GM23338 (cell line): ENCODE measurements around the gene APOL5.

ENCODE experiments used
- CTCF ChIP-seq, 2 experiments: fragments of 200-600 bp in 1 of 2; sonication (generic) in 1 of 2; conservative IDR thresholded peaks; 2 replicates each; pipeline versions ENCODE4 v1.5.1 to v1.6.1; 2016 to 2017; ENCODE audit warnings: antibody characterized with exemption in 2 of 2, low read depth in 2 of 2, mild to moderate bottlenecking in 2 of 2, moderate library complexity in 1 of 2
- POLR2AphosphoS5 ChIP-seq: IDR thresholded peaks from 2 replicates; pipeline ENCODE4 v1.6.1; 2016; ENCODE audit warnings: antibody characterized with exemption, low read depth

- TF ChIP-seq CTCF (conservative IDR thresholded peaks at IDR 0.05; ENCODE audit: low read depth in 2 of 2) (no peak), POLR2AphosphoS5 (no peak)
Measured at GRCh38 chr22:35726933-35727332, 9.3 kb downstream of the APOL5 start.
